Activated CD4-positive, alpha-beta T cell treated with anti-CD3 and anti-CD28 coated beads, Interleukin-2, amount 50 U/mL, for 48 hours (primary cell): ENCODE data around the gene LSS.
"Not testable (repeated sequence)": the region's sequence is repeated elsewhere in the genome, so short reads cannot be mapped to it uniquely, and the experiment has no call there.

Experiments used
- DNase-seq, 2 experiments: peaks; one replicate each; pipeline ENCODE4 v3.0.0-alpha.2; 2020

Gene LSS

GRCh38 chr21:46245213-46245915 is 16.8 kb upstream of the LSS start:
- no peak for DNase-seq

- DNase-seq = no peak
Measured at GRCh38 chr21:46244602-46245001, 16.0 kb upstream of the LSS start.

GRCh38 chr21:46243960-46244361 is 15.4 kb upstream of the LSS start:
- DNase-seq = no peak

GRCh38 chr21:46243325-46243724 is 14.8 kb upstream of the LSS start:
- no peak for DNase-seq

- not testable (repeated sequence) for DNase-seq
Measured at GRCh38 chr21:46241577-46241976, 13.0 kb upstream of the LSS start.

- DNase-seq = no peak
Measured at GRCh38 chr21:46239817-46240325, 11.3 kb upstream of the LSS start.

GRCh38 chr21:46237474-46237873 is 8.9 kb upstream of the LSS start:
- no peak for DNase-seq

GRCh38 chr21:46234436-46234950 is 5.9 kb upstream of the LSS start:
- no peak for DNase-seq

GRCh38 chr21:46229923-46230260 is 1.3 kb upstream of the LSS start:
- DNase-seq = no peak

- no peak for DNase-seq
Measured at GRCh38 chr21:46229133-46229922, 754 bp upstream of the LSS start.

GRCh38 chr21:46227811-46228344 is 696 bp downstream of the LSS start:
- no peak for DNase-seq

GRCh38 chr21:46226920-46227599 is 1.5 kb downstream of the LSS start:
- no peak for DNase-seq

GRCh38 chr21:46226146-46226545 is 2.4 kb downstream of the LSS start:
- no peak for DNase-seq

- not testable (repeated sequence) for DNase-seq
Measured at GRCh38 chr21:46223661-46224060, 4.9 kb downstream of the LSS start.

GRCh38 chr21:46223217-46223616 is 5.4 kb downstream of the LSS start:
- DNase-seq = no peak

- no peak for DNase-seq
Measured at GRCh38 chr21:46222436-46223116, 6.0 kb downstream of the LSS start.

GRCh38 chr21:46221664-46222435 is 6.7 kb downstream of the LSS start:
- DNase-seq = no peak

- DNase-seq = no peak
Measured at GRCh38 chr21:46220847-46221246, 7.7 kb downstream of the LSS start.

- DNase-seq = no peak
Measured at GRCh38 chr21:46220275-46220810, 8.2 kb downstream of the LSS start.

GRCh38 chr21:46219591-46220239 is 8.9 kb downstream of the LSS start:
- no peak for DNase-seq
